ENCODE data around the gene C3orf38.
"Not testable (repeated sequence)": the region's sequence is repeated elsewhere in the genome, so short reads cannot be mapped to it uniquely, and the experiment has no call there.

Gene C3orf38

DNA sequence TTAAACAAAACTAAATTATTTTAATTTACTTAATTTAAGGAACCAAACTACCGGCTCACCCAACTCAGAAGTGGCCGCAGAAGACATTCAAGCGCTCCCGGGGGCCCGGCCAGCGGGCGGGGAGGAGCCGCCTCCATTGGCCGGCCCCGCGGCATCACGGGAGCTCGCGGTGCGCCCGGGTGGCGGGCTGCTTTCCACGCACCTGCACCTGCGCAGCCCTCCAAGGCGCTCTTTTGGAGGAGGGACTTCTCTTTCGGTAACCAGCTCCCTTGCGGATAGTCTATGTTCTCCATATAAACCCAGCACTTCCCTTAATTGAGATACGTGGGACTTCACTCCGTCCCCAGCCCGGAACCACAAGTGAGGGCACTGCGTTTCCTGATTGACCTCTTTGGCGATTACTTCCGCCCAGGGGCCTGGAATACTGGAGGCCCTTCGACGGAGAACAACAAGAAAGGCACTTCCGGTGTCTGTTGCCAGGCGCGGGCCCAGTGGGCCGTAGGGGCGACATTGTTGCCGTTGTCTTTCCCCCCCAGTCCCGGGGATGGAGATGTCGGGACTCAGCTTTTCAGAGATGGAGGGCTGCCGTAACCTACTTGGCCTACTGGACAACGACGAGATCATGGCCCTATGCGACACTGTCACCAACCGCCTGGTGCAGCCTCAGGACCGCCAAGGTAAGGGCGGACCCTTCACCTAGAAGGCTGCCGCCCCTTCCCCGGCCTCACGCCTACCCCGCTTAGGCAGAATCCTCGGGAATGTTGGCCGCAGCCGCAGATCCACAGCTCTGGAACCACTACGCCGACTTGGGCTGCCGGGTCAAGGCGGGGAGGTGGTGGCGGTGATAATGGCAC is at the start of gene C3orf38:
TSS of gene C3orf38 (plus strand) at position 451 of the 854 bp plus-strand sequence. CDS start at position 545, 94 bp downstream.
- peak; percentile 92 to 93 (median 93) for DNase-seq

GRCh38 chr3:88101142-88101541 is 48.6 kb upstream of the C3orf38 start:
- no peak for DNase-seq

DNA sequence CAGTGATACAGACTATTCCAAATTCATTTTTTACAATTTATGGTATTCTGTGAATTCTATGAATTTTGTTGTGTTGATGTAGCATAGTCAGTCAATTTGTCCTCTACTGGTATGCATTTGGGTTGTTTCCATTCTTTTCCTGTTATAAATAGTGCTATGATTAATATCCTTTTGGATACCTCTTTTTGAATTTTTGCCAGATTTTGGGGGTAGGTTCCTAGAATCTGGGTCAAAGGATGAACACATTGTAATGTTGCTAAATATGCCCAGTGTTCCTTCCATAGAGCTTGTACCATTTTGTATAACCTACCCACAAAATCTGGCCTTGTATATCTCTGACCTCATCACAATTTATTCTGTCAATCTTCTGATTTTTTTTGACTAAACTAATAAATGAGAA is 44.4 kb upstream of the C3orf38 start:
- DNase-seq: no peak

DNA sequence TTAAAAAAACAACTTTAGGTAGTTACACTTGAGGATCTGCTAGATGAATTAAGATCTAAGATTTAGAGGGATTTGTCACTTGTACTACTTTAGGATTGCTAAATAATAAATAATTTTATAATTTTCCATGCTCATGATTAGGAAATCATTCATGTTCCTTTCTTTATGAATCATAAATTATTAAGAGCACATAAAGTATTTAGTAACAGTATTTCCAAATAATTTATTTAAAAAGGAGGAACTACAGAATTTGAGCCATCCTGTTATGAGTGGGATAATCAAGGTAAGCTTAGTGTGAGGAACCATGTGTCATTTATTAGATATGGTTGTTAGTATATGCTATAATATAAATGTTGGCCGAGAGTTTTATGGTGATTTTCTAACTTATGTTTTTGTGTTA is 37.5 kb upstream of the C3orf38 start:
- peak in 2 of 3 donors; percentile 47 to 60 for DNase-seq

DNA sequence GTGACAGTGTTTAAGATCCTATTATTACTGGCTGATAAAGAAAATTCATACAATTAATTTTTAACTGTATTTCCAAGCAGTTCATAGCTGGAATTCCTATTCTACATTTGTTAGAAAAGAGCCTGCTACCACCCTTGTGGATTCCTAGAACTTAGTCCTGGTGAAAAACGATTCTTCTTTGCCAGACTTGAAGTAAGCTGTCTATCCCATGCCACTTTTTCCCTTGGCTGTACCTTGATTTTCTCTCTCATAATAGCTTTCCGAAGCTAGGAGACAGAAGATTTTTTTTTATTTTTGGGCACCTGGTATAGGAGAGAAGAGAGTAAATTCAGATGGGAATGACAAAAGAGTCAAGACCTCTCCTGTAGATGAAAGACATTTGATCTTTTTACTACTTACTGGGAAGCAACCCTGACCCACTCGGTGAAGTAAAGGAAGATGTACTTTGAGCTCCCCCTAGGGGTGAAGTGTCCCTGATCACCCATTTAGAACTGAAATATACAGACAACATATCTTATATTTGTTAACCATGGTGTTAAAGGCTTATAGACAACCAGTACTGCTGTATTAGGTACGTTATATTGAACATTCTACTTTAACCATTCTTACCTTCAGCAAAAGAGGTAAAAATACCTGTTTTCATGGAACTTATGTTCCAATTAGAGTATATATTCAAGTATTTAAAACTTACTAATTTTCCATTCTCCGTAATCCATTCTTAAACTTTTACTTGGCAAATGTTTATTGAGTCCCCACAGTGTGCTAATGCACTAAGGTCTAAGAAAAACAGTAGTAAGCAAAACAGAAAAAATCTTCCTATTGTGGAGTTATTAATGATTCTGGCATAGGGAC is 36.2 kb upstream of the C3orf38 start:
- peak; percentile 83 to 86 (median 84) for DNase-seq

DNA sequence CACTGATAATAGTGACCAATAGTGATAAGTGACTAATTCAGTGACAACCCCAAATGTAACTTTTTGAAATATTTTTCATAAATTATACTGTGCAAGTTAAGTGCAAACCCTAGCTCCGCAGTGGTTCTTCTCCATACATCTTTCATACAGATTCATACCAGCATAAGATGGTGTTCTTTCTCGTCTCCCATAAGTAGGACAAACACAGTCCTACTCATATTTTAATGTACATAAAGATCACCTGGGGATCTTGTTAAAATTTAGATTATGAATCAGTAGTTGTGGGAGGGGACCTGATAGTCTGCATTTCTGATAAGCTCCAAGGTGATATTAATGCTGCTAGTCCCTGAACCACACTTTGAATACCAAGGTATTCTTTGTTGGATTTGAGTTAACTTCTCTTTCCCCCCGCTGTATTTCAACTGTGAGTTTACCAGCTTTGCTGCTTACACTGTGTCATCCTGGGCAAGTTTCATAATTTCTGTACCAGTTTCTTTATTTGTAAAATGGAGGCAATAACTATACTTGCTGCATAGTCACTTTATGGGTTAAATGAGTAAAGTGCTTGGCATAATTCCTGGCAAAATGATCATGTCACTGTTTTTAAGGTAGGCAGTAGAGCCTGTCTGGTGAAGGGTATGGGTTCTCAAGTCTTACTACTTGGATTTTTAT is 34.7 kb upstream of the C3orf38 start:
- no peak for DNase-seq

- peak in 2 of 3 donors; percentile 26 to 27 for DNase-seq
These were observed 32.1 kb upstream of the C3orf38 start for GRCh38 chr3:88117683-88118082.

DNA sequence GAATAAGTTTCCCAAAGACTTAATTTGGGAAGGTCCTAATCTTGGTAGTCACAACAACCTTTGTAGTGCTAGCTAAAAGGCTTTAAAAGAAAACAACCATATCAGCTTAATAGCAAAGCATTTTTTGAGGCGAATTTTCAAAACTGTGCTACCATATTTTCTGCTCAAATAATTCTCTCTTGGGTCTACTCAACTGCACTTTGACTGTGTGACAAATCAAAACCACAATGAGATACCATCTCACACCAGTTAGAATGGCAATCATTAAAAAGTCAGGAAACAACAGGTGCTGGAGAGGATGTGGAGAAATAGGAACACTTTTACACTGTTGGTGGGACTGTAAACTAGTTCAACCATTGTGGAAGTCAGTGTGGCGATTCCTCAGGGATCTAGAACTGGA is 31.2 kb upstream of the C3orf38 start:
- not testable (repeated sequence) for DNase-seq

DNA sequence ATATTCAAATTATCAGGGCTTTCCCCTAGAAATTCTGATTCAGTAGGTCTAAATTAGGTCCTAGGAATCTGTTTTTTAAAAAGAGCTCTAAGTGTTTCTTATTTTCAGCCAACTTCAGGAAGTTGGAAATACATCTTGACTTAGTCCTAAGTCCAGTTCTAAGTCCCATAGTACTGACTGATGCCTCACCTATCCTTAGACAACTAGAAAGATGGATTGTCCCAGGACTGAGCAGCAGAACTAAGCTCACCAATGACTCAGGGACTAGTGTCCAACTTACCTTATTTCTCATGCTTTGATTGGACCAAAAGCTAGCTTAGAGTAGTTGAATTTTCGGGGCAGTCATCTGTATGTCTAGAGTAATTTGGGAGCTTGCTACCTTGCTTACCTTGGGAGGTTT is 26.2 kb upstream of the C3orf38 start:
- DNase-seq: peak in 1 of 3 donors; percentile 31

DNA sequence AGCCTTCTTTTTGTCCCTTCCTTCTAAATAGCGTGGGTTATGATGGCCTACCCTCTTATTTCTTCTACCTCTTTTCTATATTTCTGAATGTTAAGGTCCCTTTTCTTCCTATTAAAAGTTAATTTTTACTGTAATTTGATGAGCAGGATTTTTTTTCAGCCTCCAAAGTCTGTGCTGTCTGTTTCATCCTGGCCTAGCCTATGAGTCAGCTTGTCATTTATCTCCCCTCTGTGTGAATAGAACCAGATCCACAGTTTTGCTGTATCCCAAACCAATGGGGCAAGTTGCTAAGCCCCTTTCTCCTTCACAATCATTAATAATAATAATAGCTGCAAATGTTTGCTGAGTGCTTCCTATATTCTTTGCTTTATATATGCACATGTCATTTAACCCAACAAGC is 18.1 kb upstream of the C3orf38 start:
- no peak for DNase-seq

- no peak for DNase-seq
These were observed 16.9 kb upstream of the C3orf38 start for GRCh38 chr3:88132894-88133293.

DNA sequence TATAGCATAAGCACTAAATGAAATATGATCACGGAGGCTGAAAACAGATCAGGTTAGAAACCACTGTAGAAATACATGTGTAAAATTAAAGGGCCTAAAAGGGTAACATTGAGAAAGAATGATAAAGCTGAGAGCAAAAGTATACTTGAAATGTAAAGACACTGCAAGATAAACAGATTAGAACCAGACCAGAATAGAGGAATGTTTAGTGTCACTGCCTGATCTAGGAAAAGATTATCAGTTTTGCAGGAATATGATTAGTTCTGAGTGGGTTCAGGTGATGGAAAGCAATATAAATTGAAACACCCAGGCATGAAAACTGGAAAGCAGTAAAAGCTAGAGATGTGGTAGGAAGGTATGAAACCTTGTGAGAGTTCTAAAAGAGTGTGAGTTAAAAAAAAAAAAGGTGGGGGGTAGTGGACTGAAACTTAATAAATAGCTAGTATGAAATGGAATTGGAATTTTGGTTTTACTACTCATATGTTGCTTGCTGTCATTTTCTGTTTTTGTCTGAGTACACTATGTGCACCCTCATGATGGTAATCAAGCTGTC is 16.0 kb upstream of the C3orf38 start:
- no peak for DNase-seq

DNA sequence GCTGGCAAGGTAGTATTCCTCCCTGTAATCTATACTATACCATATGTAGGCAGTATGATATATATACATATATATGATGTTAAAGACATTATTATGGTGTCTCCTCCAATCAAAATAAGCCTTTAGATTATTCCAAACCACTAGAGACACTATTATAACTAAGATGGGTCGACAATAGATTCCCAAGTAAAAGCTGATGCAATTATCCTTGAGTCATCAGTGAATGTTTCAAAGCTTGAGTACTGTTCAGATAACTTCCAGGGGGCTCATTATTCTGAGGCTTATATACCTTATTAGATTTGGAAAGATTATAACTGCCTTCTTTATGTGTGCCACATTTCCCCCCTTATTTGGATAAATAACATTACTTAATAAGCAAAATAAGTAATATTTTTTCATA is 11.9 kb upstream of the C3orf38 start:
- DNase-seq: no peak

GRCh38 chr3:88141458-88142083 is 8.2 kb upstream of the C3orf38 start:
- no peak for DNase-seq

GRCh38 chr3:88142094-88142624 is 7.6 kb upstream of the C3orf38 start:
- peak in 1 of 3 donors; percentile 21 for DNase-seq

GRCh38 chr3:88147261-88147660 is 2.5 kb upstream of the C3orf38 start:
- no peak for DNase-seq

DNA sequence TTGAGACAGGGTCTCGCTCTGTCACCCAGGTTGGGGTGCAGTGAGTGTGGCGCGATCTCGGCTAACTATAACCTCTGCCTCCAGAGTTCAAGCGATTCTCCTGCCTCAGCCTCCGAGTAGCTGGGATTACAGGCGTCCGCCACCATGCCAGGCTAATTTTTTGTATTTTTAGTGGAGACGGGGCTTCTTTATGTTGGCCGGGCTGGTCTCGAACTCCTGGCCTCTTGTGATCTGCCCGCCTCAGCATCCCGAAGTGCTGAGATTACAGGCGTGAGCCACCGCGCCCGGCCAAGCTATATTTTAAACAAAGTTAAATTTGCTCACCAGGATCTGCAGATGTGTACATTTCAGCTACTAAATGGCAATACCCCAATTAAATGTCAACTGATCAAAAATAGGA is 1.1 kb upstream of the C3orf38 start:
- DNase-seq: no peak

GRCh38 chr3:88149101-88149508 is 654 bp upstream of the C3orf38 start:
- DNase-seq: peak; percentile 44 to 68 (median 47)

DNA sequence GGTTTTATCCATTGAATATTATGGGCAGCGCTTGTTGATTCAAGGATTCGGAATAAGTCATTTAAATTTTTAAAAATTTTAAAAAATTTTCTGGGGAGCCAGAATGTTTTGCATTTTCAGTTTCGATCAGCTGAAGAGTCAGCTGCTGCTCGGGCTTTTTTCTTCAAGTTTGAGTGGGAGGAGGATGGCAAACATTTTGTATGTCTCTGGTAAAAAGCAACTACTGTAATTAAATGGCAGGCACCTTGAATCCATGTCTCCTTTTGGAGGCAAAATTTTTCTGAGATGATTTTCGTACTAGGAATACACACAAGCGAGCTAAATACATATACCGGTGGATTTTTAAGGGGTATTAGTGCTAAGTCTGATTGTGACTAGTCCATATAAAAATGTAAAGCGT is 612 bp downstream of the C3orf38 start:
- DNase-seq: peak; percentile 75 to 88 (median 81)

DNA sequence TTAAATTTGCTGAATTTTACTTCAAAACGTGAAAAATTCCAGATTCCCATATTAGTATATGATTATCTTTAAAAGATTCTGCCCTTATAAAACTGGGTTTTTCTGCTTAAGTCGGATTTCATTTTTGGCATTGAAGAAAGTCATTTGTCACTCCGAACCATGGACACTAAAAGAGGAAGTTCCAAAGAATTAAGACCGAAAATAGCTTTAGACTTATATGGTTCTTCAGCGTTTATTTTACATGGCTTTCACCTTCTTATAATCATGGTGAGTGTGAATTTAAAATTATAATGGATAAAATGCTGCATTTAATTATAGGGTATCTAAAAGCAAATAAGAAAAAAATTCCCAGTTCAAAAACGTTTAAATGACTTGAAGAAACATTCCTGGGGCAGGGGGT is 1.0 kb downstream of the C3orf38 start:
- peak in 2 of 3 donors; percentile 63 to 71 for DNase-seq

- peak; percentile 4 to 24 (median 10) for DNase-seq
These were observed 1.6 kb downstream of the C3orf38 start for GRCh38 chr3:88151358-88151757.

- peak; percentile 5 to 58 (median 29) for DNase-seq
These were observed 3.1 kb downstream of the C3orf38 start for GRCh38 chr3:88152841-88153240.

Data from suppressor macrophage treated with lipopolysaccharide for 1 hour (primary cell).